HepG2 (cell line): ENCODE results near the gene ITGA2. TPM values are rescaled to one million over a fixed set of nuclear protein-coding genes. Genes with fewer than 3 reads are reported as not detected.

Experiments used
- BRF2 ChIP-seq: sonication (generic); formaldehyde crosslinking; IDR thresholded peaks from 2 replicates; pipeline ENCODE4 v1.8.1; 2022; ENCODE audit warnings: mild to moderate bottlenecking, missing genetic modification reagents
- DZIP1 ChIP-seq: sonication (generic); formaldehyde crosslinking; IDR thresholded peaks from 2 replicates; pipeline ENCODE4 v1.5.0; 2020; ENCODE audit warnings: mild to moderate bottlenecking, missing genetic modification reagents
- HNF4A ChIP-seq: sonication (generic); formaldehyde crosslinking; IDR thresholded peaks from 2 replicates; pipeline ENCODE4 v1.4.0; 2020; ENCODE audit warnings: missing genetic modification reagents
- KAT7 ChIP-seq: IDR thresholded peaks from 2 replicates; pipeline ENCODE4 v1.6.1; 2018; ENCODE audit warnings: borderline replicate concordance, missing compliant biosample characterization
- KAT8 ChIP-seq: IDR thresholded peaks from 2 replicates; pipeline ENCODE4 v1.6.1; 2016; ENCODE audit warnings: missing genetic modification reagents, missing compliant biosample characterization
- MED1 ChIP-seq: sonication (generic); formaldehyde crosslinking; IDR thresholded peaks from 2 replicates; pipeline ENCODE4 v1.4.0; 2020; ENCODE audit warnings: missing genetic modification reagents
- MED8 ChIP-seq: sonication (generic); formaldehyde crosslinking; IDR thresholded peaks from 2 replicates; pipeline ENCODE4 v1.8.1; 2023; ENCODE audit warnings: mild to moderate bottlenecking, missing genetic modification reagents; ENCODE audit not compliant: insufficient replicate concordance
- NAIF1 ChIP-seq: sonication (generic); formaldehyde crosslinking; IDR thresholded peaks from 2 replicates; pipeline ENCODE4 v1.5.0; 2020; ENCODE audit warnings: mild to moderate bottlenecking, missing genetic modification reagents, borderline replicate concordance
- PHF21A ChIP-seq: sonication (generic); formaldehyde crosslinking; IDR thresholded peaks from 2 replicates; pipeline ENCODE4 v1.5.0; 2020; ENCODE audit warnings: mild to moderate bottlenecking, missing genetic modification reagents
- POGZ ChIP-seq: sonication (generic); formaldehyde crosslinking; IDR thresholded peaks from 2 replicates; pipeline ENCODE4 v1.4.0; 2020; ENCODE audit warnings: mild to moderate bottlenecking, missing genetic modification reagents
- THAP9 ChIP-seq: sonication (generic); formaldehyde crosslinking; IDR thresholded peaks from 2 replicates; pipeline ENCODE4; 2020; ENCODE audit warnings: missing genetic modification reagents, mild to moderate bottlenecking, borderline replicate concordance
- TRIM24 ChIP-seq: sonication (generic); formaldehyde crosslinking; IDR thresholded peaks from 2 replicates; pipeline ENCODE4 v1.8.0; 2022; ENCODE audit warnings: mild to moderate bottlenecking, missing genetic modification reagents
- ZFP36 ChIP-seq: fragments of 150-350 bp; IDR thresholded peaks from 2 replicates; pipeline ENCODE4 v1.6.1; 2018; ENCODE audit warnings: borderline replicate concordance, low read length, low read depth; ENCODE audit not compliant: partially characterized antibody
- ZNF256 ChIP-seq: sonication (generic); formaldehyde crosslinking; conservative IDR thresholded peaks from 2 replicates; pipeline ENCODE4 v1.4.0; 2020; ENCODE audit warnings: missing genetic modification reagents
- ZNF280D ChIP-seq: sonication (generic); formaldehyde crosslinking; IDR thresholded peaks from 2 replicates; pipeline ENCODE4 v1.5.1; 2020; ENCODE audit warnings: mild to moderate bottlenecking, missing genetic modification reagents
- ZNF547 ChIP-seq: sonication (generic); formaldehyde crosslinking; IDR thresholded peaks from 2 replicates; pipeline ENCODE4 v1.5.1; 2020; ENCODE audit warnings: mild to moderate bottlenecking, missing genetic modification reagents
- ZNF589 ChIP-seq: sonication (generic); formaldehyde crosslinking; conservative IDR thresholded peaks from 2 replicates; pipeline ENCODE4 v1.8.0; 2022; ENCODE audit warnings: mild to moderate bottlenecking, moderate library complexity, missing genetic modification reagents
- ZNF746 ChIP-seq: sonication (generic); formaldehyde crosslinking; IDR thresholded peaks from 2 replicates; pipeline ENCODE4 v1.8.0; 2022; ENCODE audit warnings: mild to moderate bottlenecking, missing genetic modification reagents
- ZNF782 ChIP-seq: sonication (generic); formaldehyde crosslinking; IDR thresholded peaks from 2 replicates; pipeline ENCODE4 v1.4.0; 2020; ENCODE audit warnings: missing genetic modification reagents, mild to moderate bottlenecking, borderline replicate concordance
- ZNF784 ChIP-seq: sonication (generic); formaldehyde crosslinking; IDR thresholded peaks from 2 replicates; pipeline ENCODE4 v1.5.1; 2020; ENCODE audit warnings: missing genetic modification reagents, mild to moderate bottlenecking, borderline replicate concordance
- polyA plus RNA-seq, 8 experiments: library from polyadenylated mRNA; depleted of rRNA in 3 of 8; stranded (reverse) in 7 of 8; unstranded in 1 of 8; fragments of >200 nt; fragmentation: Illumina TruSeq in 4 of 8; extraction: Trizol in 4 of 8; gene quantifications; 2 replicates each; pipeline versions ENCODE4 v1.2.1 to v1.2.3, GENCODE V29; 2011 to 2016; ENCODE audit warnings: low read depth in 4 of 8, missing spikeins in 1 of 8, mixed read lengths in 1 of 8; ENCODE audit not compliant: insufficient read depth in 1 of 8
- total RNA-seq, 5 experiments: library from RNA; depleted of rRNA; stranded (reverse); fragments of >200 nt; fragmentation: Illumina TruSeq; extraction: Trizol; gene quantifications; 2 replicates each; pipeline ENCODE4 v1.2.3, GENCODE V29; 2016; ENCODE audit warnings: low read depth in 1 of 5

Gene ITGA2
- total and polyA plus RNA-seq, 2 of the 13 experiments (the other 11 are each of a cell fraction or from before 2014, with no cell fraction given): 15.8 to 58.3 TPM

- no peak for TF ChIP-seq ZNF280D (CRISPR knock-in tag)
- TF ChIP-seq POGZ (CRISPR knock-in tag): peak; percentile 77
- TF ChIP-seq BRF2: no peak
- no peak for TF ChIP-seq ZNF589 (CRISPR knock-in tag)
- no peak for TF ChIP-seq ZFP36
- no peak for TF ChIP-seq DZIP1 (CRISPR knock-in tag)
- no peak for TF ChIP-seq KAT7 (CRISPR knock-in tag)
- peak; percentile 95 for TF ChIP-seq MED1 (CRISPR knock-in tag)
- TF ChIP-seq KAT8: peak; percentile 73
- no peak for TF ChIP-seq ZNF784 (CRISPR knock-in tag)
- TF ChIP-seq NAIF1 (CRISPR knock-in tag): no peak
- TF ChIP-seq ZNF547: no peak
- 0 out of 2 replicates have a peak, but pooled peaks have one; percentile 26 for TF ChIP-seq HNF4A
- TF ChIP-seq TRIM24 (CRISPR knock-in tag): 0 out of 2 replicates have a peak, but pooled peaks have one; percentile 50
- TF ChIP-seq ZNF256 (CRISPR knock-in tag): no peak
- no peak for TF ChIP-seq THAP9 (CRISPR knock-in tag)
- TF ChIP-seq ZNF746 (CRISPR knock-in tag): no peak
- TF ChIP-seq ZNF782 (CRISPR knock-in tag): no peak
- peak; percentile 62; the same call in 1 of the 2 replicates for TF ChIP-seq PHF21A (CRISPR knock-in tag)
- no peak for TF ChIP-seq MED8 (CRISPR knock-in tag)
Measured at GRCh38 chr5:53031695-53032096, 42.5 kb downstream of the ITGA2 start (continued).
